RWPE2 (cell line): ENCODE data around the gene PLXNB3.

ENCODE experiments used
- ATAC-seq: fragments of 200-7000 bp; cut with Tn5 transposase; 3 replicates; pipeline ENCODE4 v1.9.1; 2021; ENCODE audit warnings: low read depth
- DNase-seq: peaks from one replicate; pipeline ENCODE4 v3.0.0-alpha.2; 2020; ENCODE audit warnings: low spot score
- H3K27ac ChIP-seq: fragments of 450-650 bp; 2 replicates; pipeline ENCODE4 v1.5.1; 2017; ENCODE audit warnings: mild to moderate bottlenecking; ENCODE audit not compliant: poor library complexity, severe bottlenecking
- H3K27me3 ChIP-seq: fragments of 250-450 bp; sonication (Bioruptor Pico); 2 replicates; pipeline ENCODE4 v1.5.1; 2021; ENCODE audit warnings: mild to moderate bottlenecking, moderate library complexity; ENCODE audit not compliant: insufficient read depth, poor library complexity, severe bottlenecking
- H3K36me3 ChIP-seq: fragments of 250-450 bp; sonication (Bioruptor Pico); 2 replicates; pipeline ENCODE4 v1.5.1; 2020; ENCODE audit warnings: low read depth, mild to moderate bottlenecking, moderate library complexity
- H3K4me1 ChIP-seq: fragments of 250-450 bp; sonication (Bioruptor Pico); 2 replicates; pipeline ENCODE4 v1.5.1; 2021; ENCODE audit warnings: mild to moderate bottlenecking, moderate library complexity; ENCODE audit not compliant: insufficient read depth, poor library complexity, severe bottlenecking
- H3K4me3 ChIP-seq: fragments of 250-450 bp; sonication (Bioruptor Pico); 2 replicates; pipeline ENCODE4 v1.5.1; 2021; ENCODE audit warnings: mild to moderate bottlenecking, moderate library complexity; ENCODE audit not compliant: severe bottlenecking
- H3K9me3 ChIP-seq: fragments of 250-450 bp; sonication (Bioruptor Pico); 2 replicates; pipeline ENCODE4 v1.5.1; 2021; ENCODE audit warnings: mild to moderate bottlenecking, moderate library complexity; ENCODE audit not compliant: severe bottlenecking
- CTCF ChIP-seq: fragments of 450-650 bp; IDR thresholded peaks from one replicate; pipeline ENCODE4 v1.5.1; 2017; ENCODE audit warnings: mild to moderate bottlenecking, moderate library complexity; ENCODE audit not compliant: poor library complexity, severe bottlenecking

The PLXNB3 gene

GRCh38 chrX:153765138-153766079, 1.4 kb downstream of the PLXNB3 start:
- Histone ChIP-seq H3K9me3 (no peaks in the 10 kb centered on the region), H3K4me3 (peak overlapping the region; percentile 31), H3K27ac (peak overlapping the region; percentile 75), H3K27me3 (no peaks in the 10 kb centered on the region), H3K4me1 (no peaks in the 10 kb centered on the region), H3K36me3 (no peaks in the 10 kb centered on the region)
- no peak for TF ChIP-seq CTCF
- DNase-seq (peak; percentile 33), ATAC-seq (peak; percentile 23)

GRCh38 chrX:153766098-153766817, 2.2 kb downstream of the PLXNB3 start:
- TF ChIP-seq CTCF = no peak
- H3K9me3 ChIP-seq = no peaks in the 10 kb centered on the region
- H3K4me3 ChIP-seq = peak overlapping the region; percentile 31
- no peaks in the 10 kb centered on the region for H3K4me1 ChIP-seq
- H3K27ac ChIP-seq = peak overlapping the region; percentile 75
- H3K36me3 ChIP-seq = no peaks in the 10 kb centered on the region
- DNase-seq = peak; percentile 56
- H3K27me3 ChIP-seq = no peaks in the 10 kb centered on the region
- ATAC-seq = peak; percentile 71

- peak overlapping the region; percentile 75 for H3K27ac ChIP-seq
- H3K36me3 ChIP-seq = no peaks in the 10 kb centered on the region
- no peak overlapping the region for H3K4me3 ChIP-seq
- peak; percentile 43 for DNase-seq
- H3K9me3 ChIP-seq = no peaks in the 10 kb centered on the region
- no peaks in the 10 kb centered on the region for H3K4me1 ChIP-seq
- TF ChIP-seq CTCF = no peak
- no peak for ATAC-seq
- H3K27me3 ChIP-seq = no peaks in the 10 kb centered on the region
Measured at GRCh38 chrX:153766871-153767673, 3.0 kb downstream of the PLXNB3 start.

GRCh38 chrX:153767674-153768055, 3.6 kb downstream of the PLXNB3 start:
- H3K27me3 ChIP-seq = no peaks in the 10 kb centered on the region
- no peak overlapping the region for H3K4me3 ChIP-seq
- no peak overlapping the region for H3K27ac ChIP-seq
- no peaks in the 10 kb centered on the region for H3K36me3 ChIP-seq
- H3K9me3 ChIP-seq = no peaks in the 10 kb centered on the region
- TF ChIP-seq CTCF = no peak
- no peaks in the 10 kb centered on the region for H3K4me1 ChIP-seq
- ATAC-seq (no peak), DNase-seq (no peak)
